Thyroid gland (tissue), 4 donors: Measurements from ENCODE around the gene SRRM2.

Experiments
- CTCF ChIP-seq, 6 experiments: fragments of 200-600 bp in 3 of 6; fragments of 450-650 bp in 3 of 6; sonication (generic) in 3 of 6; IDR thresholded peaks; one replicate each; pipeline ENCODE4 v1.5.1; 2016 to 2019; ENCODE audit warnings: antibody characterized with exemption in 6 of 6, mild to moderate bottlenecking in 2 of 6, inconsistent platforms in 1 of 6, moderate library complexity in 1 of 6
- POLR2A ChIP-seq, 2 donors: fragments of 450-650 bp; IDR thresholded peaks; one replicate each; pipeline ENCODE4 v1.6.1; 2017; ENCODE audit warnings: antibody characterized with exemption in 2 of 2, mild to moderate bottlenecking in 2 of 2, moderate library complexity in 1 of 2

- TF ChIP-seq CTCF (IDR thresholded peaks at IDR 0.05), result no peak
- TF ChIP-seq POLR2A (IDR thresholded peaks at IDR 0.05), result no peak
Measured at GRCh38 chr16:2813771-2814221, 61.4 kb downstream of the SRRM2 start.
